Effector CD8-positive, alpha-beta T cell (primary cell): ENCODE measurements around the gene PYGM.
A peak's percentile ranks its signal among the peaks of the same experiment; 100 is the strongest.

ENCODE experiments used
- DNase-seq: peaks from one replicate; lab custom pipeline; 2025; lab: John Stamatoyannopoulos, UW

PYGM gene

GRCh38 chr11:64791781-64792291 is 32.1 kb upstream of the PYGM start:
- no peak for DNase-seq

GRCh38 chr11:64790205-64791095 is 30.7 kb upstream of the PYGM start:
- DNase-seq, result no peak

- DNase-seq, result no peak
Observed at GRCh38 chr11:64789331-64790204, 29.8 kb upstream of the PYGM start.

GRCh38 chr11:64788321-64789215 is 28.8 kb upstream of the PYGM start:
- no peak for DNase-seq

- DNase-seq, result peak; percentile 35
Observed at GRCh38 chr11:64787526-64788320, 27.9 kb upstream of the PYGM start.

- no peak for DNase-seq
Observed at GRCh38 chr11:64786308-64786707, 26.5 kb upstream of the PYGM start.

DNA sequence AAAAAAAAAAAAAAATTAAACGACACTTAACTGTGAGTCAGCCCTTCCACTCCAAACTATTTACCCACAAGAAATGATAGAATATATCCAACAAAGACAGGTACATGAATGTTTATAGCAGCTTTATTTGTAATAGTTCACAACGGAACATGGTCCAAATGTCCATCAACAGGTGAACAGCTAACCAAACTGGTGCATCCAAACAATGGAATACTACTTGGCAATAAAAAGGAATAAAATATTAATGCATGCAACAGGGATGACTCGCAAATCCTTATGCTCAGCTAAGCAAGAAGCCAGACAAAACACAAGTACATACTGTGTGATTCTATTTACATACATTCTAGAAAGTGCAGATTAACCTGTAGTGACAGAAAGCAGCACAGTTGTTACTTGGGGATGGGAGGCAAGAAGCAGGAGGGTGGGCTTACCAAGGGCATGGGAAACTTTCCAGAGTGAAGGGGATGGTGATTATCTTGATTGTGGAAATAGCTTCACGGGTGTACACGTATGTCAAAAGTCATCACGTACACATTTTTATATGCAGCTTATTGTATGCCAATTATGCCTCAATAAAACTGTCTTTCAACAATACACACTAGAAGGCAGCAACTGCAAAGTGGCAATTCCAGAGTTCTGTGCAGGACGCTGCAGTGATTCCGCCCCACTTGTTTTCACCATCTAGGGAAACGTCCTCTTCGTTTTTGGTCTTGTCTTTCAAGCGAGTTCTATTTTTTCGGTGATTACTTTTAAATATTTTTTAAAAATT is 25.2 kb upstream of the PYGM start:
- DNase-seq, result no peak

- DNase-seq, result peak; percentile 99
Observed at GRCh38 chr11:64778473-64779298, 18.9 kb upstream of the PYGM start, which contains the start of gene SF1. TSS of gene SF1 (minus strand) at chr11:64778542. CDS start at chr11:64778392, 150 bp downstream.

DNA sequence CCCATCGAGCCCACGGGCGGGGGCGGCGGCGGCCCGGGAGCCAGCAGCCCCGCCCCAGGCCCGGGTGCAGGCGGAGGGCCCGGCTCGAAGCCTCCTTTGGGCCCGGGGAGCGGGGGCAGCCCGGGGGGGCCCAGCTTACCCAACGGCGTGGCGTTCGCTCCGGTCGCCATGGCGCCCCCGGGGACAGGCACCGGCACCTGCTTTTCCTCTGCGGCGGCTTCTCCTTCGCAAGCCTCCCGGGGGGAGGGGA is 18.4 kb upstream of the PYGM start:
- no peak for DNase-seq

DNA sequence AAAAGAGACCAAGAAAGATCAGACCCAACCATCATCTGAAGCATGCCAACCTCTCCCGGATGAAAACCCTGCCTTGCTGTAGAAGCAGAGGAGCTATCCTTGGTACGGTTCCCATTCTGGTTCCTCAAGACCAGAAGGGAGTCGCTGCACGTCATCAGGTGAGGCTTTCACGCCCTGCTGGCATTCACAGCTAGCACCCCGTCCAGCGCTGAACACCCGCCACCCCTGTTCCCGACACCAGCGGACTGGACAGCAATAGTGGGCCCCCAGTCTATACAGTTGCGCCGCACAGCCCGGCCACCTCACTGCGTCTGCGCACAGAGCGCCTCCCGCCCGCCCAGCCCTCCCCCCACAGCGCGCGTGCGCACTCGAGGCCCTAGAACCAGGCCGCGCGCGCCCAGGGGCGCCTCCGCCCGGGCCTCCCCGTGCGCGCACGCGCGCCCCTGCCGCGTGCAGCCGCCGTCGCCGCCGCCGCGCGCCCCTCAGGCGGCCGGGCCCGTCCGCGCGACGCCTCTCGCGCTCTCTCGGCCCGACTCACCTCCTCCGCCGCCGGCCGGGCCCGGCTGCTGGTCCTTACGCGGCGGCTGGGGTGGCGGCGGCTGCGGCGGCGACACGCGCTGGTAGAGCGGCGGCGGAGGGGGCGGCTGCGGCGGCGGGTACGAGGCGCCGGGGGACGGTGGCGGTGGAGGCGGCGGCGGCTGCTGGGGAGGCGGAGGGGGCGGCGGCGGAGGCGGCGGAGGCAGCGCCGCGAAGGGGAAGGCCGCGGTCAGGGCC is 17.9 kb upstream of the PYGM start:
- peak; percentile 77 for DNase-seq

DNA sequence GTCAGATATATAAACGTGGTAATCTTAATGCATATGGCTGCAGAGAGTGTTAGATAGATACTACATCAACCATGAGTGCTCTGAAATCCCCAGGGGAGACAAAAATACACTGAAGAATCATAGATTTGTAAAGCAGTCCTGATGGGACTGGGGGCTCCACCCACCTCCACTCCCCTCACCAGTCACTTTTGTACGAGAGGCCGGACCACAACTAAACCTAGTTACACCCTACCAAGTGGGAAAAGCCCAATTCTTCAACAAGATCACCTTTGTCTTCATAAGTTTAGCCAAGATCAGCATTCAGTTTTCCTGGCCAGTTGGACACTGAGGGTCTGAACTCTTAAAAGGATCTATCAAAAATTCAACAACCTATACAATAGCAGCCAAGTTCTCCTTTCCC is 17.1 kb upstream of the PYGM start:
- no peak for DNase-seq

DNA sequence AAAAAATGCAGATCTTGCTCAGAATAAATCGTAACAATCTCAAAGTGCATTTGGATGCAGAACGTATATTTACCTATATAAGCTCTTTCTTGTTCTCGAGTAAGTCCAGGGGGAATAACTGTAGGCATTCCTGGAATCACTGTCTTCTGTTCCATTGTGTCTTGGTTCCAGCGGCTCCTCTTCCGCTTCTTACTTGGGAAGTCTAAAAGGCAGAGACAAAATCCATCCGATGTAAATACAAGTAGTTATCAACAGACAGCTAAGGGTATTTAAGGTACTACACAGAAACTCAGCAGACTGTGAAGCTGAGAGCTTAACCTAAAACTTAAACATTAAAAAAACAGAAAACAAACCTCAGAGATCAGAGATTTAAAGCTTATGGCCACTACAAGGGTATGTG is 16.7 kb upstream of the PYGM start:
- no peak for DNase-seq

DNA sequence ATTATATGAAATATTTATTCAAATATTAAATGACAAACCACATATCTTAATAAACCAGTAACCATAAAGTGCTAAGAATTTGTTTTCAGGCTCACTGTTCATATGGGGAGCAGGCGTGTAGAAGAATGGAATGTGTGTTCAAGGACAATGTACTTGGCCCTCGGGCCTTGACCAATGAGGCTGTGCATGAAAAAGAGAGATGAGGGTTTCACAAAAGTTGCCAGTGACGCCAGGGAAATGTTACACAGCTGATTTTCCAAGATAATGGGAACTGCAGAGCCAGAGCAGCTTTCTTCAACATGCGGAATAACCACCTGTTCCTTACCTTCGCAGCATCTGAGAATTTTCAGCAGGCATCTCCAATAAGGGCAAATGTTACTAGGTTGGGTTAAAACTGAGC is 14.4 kb upstream of the PYGM start:
- no peak for DNase-seq

DNA sequence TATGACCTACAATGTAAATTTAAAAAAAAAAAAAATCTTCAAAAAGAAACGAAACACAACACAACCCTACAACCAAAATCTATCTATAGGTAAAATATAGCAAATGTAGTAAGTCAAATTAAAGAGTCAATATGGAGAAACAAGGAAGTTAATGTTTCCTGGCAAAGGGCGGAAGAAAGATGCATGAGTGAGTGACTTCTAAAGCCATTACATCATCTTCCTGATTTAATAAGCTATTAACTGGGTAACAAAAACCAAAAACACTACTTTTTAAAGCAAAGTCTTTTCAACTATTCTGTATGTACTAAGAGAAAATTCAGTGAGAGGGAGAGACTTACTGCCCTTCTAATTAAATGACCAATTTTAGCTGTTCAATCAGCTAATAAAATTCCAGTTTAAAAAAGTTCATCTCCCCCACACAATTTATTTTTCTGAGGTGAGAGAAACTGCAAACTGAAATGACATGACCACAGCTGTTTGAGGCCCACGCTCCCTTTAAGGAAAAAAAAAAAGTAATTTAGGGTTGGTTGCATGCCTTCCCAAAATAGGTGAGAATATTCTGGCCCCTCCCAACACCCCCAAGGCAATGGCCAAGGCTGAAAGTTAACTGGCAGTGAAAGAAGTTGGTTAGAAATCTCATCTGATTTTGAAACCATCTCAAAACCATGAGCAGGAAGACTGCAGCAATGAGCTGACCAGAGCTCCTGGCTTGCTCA is 12.7 kb upstream of the PYGM start:
- DNase-seq, result no peak

DNA sequence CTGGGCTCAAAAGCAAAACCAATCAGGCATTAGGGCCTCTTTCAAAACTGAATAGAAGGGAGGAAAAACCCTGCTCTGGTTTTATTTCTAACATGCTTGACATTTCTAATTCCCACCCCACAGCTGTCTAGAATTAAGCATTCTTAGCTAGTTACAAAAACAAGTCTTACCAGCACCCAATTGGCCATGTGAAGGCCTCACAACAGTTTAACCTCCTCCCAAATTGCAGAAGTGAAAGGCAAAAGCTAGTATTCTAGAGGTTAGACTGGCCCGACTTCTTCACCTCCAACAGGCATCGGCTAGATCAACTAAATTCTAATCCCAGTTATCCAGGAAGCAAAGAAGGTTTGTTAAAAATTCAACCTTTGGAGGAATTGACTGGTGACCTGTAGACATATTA is 12.1 kb upstream of the PYGM start:
- no peak for DNase-seq

DNA sequence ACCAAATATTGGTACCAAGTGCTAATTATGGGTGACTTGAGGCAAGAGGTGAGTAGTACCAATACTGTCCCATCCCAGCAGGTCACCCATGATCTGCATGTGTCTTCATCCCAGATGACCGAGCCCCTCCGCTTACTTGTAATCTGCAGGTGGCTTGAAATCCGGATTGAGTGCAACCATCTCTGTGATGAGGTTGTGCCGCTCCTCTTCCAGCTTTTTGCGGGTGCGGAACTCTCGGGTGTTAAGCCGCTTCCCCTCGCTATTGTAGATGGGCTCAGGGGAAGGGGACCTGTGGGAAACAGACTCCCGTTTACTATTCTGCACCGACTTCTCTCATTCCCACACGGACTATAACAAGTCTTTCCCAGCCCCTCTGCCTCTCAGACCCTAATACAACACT is 10.3 kb upstream of the PYGM start:
- DNase-seq, result no peak

- no peak for DNase-seq
Observed at GRCh38 chr11:64769283-64769682, 9.5 kb upstream of the PYGM start.

- DNase-seq, result no peak
Observed at GRCh38 chr11:64768300-64768694, 8.5 kb upstream of the PYGM start.
